ENCODE measurements around the gene MGRN1.

The MGRN1 gene

GRCh38 chr16:4675864-4676786, 51.5 kb downstream of the MGRN1 start:
- peak; percentile 18 for DNase-seq (ENCODE audit: low read depth)

GRCh38 chr16:4676831-4677230, 52.2 kb downstream of the MGRN1 start:
- DNase-seq (ENCODE audit: low read depth), result no peak

GRCh38 chr16:4677390-4677789, 52.8 kb downstream of the MGRN1 start:
- DNase-seq (ENCODE audit: low read depth), result no peak

GRCh38 chr16:4677994-4678393, 53.4 kb downstream of the MGRN1 start:
- DNase-seq (ENCODE audit: low read depth), result no peak

GRCh38 chr16:4678596-4678995, 54.0 kb downstream of the MGRN1 start:
- DNase-seq (ENCODE audit: low read depth), result no peak

- DNase-seq (ENCODE audit: low read depth), result no peak
Measured at GRCh38 chr16:4679156-4679849, 54.7 kb downstream of the MGRN1 start.

- DNase-seq (ENCODE audit: low read depth), result no peak
Measured at GRCh38 chr16:4679850-4680636, 55.4 kb downstream of the MGRN1 start.

- DNase-seq (ENCODE audit: low read depth), result no peak
Measured at GRCh38 chr16:4680673-4681470, 56.2 kb downstream of the MGRN1 start.

- no peak for DNase-seq (ENCODE audit: low read depth)
Measured at GRCh38 chr16:4681471-4682083, 57.0 kb downstream of the MGRN1 start.

- no peak for DNase-seq (ENCODE audit: low read depth)
Measured at GRCh38 chr16:4682084-4682591, 57.5 kb downstream of the MGRN1 start.

- DNase-seq (ENCODE audit: low read depth), result no peak
Measured at GRCh38 chr16:4682616-4683254, 58.1 kb downstream of the MGRN1 start.

GRCh38 chr16:4683255-4684057, 58.8 kb downstream of the MGRN1 start:
- no peak for DNase-seq (ENCODE audit: low read depth)

GRCh38 chr16:4684058-4684715, 59.6 kb downstream of the MGRN1 start:
- no peak for DNase-seq (ENCODE audit: low read depth)

- no peak for DNase-seq (ENCODE audit: low read depth)
Measured at GRCh38 chr16:4684763-4685162, 60.1 kb downstream of the MGRN1 start.

GRCh38 chr16:4685292-4685691, 60.7 kb downstream of the MGRN1 start:
- DNase-seq (ENCODE audit: low read depth), result no peak

GRCh38 chr16:4685776-4686496, 61.3 kb downstream of the MGRN1 start:
- DNase-seq (ENCODE audit: low read depth), result no peak

GRCh38 chr16:4686497-4687210, 62.0 kb downstream of the MGRN1 start:
- DNase-seq (ENCODE audit: low read depth), result no peak

GRCh38 chr16:4687416-4687815, 62.8 kb downstream of the MGRN1 start:
- DNase-seq (ENCODE audit: low read depth), result no peak

Measured in stimulated activated CD4-positive, alpha-beta T cell treated with anti-CD3 and anti-CD28 coated beads, Interleukin-2, amount 100 ng/mL, for 4 hours (primary cell).